BE2C (cell line): ENCODE results near the gene SPIRE1.

Source experiments
- DNase-seq: peaks from one replicate; pipeline ENCODE4 v3.0.0-alpha.2; 2020
- H3K27me3 ChIP-seq: fragments of 250-450 bp; sonication (Bioruptor Pico); 2 replicates; pipeline ENCODE4 v1.5.1; 2020; ENCODE audit warnings: mild to moderate bottlenecking
- H3K36me3 ChIP-seq: fragments of 250-450 bp; sonication (Bioruptor Pico); 2 replicates; pipeline ENCODE4 v1.5.1; 2020; ENCODE audit warnings: mild to moderate bottlenecking
- H3K4me1 ChIP-seq: fragments of 250-450 bp; sonication (Bioruptor Pico); 2 replicates; pipeline ENCODE4 v1.5.1; 2020
- H3K4me3 ChIP-seq: 2 replicates; pipeline ENCODE4 v1.5.1; 2011; ENCODE audit warnings: low read depth, low read length
- H3K9me3 ChIP-seq: fragments of 250-450 bp; sonication (Bioruptor Pico); 2 replicates; pipeline ENCODE4 v1.5.1; 2020
- CTCF ChIP-seq: IDR thresholded peaks from 2 replicates; pipeline ENCODE4 v1.5.1; 2012; ENCODE audit warnings: mild to moderate bottlenecking, low read depth, low read length

SPIRE1 gene

GRCh38 chr18:12586956-12587355 is 71.0 kb downstream of the SPIRE1 start:
- H3K36me3 ChIP-seq: no peaks in the 10 kb centered on the region
- H3K4me1 ChIP-seq: no peaks in the 10 kb centered on the region
- DNase-seq: no peak
- H3K27me3 ChIP-seq: no peaks in the 10 kb centered on the region
- no peaks in the 10 kb centered on the region for H3K9me3 ChIP-seq
- H3K4me3 ChIP-seq: no peak overlapping the region
- TF ChIP-seq CTCF: no peak

DNA sequence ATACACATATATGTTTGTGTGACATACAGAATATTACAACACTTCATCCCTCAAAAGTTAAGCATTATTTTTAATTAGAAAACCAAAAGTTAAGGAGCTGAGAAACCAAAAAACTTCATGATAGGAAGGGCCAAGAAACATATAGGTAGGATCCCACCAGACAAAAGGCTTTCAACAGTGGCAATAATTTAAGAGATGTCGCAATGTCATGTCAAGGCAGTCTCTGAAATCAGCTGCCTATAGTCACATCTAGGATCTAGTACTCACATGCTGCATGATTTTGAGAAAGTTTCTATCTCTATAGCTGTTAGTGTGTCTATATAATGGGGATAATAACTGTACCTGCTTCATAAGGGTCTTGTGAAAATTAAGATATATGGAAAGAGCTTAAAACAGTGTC is 72.7 kb downstream of the SPIRE1 start:
- TF ChIP-seq CTCF: no peak
- DNase-seq: no peak
- Histone ChIP-seq H3K4me1 (no peaks in the 10 kb centered on the region), H3K4me3 (no peak overlapping the region), H3K27me3 (no peaks in the 10 kb centered on the region), H3K9me3 (no peaks in the 10 kb centered on the region), H3K36me3 (no peaks in the 10 kb centered on the region)

DNA sequence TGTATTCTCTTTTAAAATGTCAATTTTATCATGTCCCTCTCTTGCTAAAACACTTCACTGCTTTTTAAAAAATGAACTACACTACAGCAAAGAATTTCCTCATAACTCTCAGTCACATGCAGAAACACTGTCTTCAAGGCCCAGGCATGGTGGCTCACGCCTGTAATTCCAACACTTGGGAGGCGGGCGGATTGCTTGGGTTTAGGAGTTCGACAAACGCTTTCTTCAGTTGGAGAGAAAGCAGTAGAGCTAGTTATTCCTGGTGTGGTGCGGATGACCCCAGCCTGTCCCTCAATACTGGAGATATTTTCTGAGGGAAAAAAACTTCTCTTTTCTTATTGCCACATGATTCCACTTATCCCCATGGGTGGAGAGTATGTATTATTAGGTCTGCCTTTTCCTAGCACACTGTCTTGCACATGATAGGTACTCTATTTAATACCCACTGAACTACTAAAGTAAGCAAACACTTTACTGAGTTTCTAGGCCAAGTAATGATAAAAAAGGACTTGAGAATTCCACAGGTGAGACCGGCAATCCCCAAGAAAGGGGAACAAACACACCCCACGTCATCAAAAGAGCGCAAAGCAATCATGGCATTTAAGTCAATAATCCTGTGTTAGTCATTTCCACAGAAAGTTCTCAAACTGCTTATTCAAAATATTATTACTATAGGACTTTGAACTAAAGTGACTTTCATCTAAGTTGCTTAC is 77.1 kb downstream of the SPIRE1 start:
- Histone ChIP-seq H3K36me3 (no peaks in the 10 kb centered on the region), H3K4me3 (no peak overlapping the region), H3K27me3 (no peaks in the 10 kb centered on the region), H3K4me1 (no peaks in the 10 kb centered on the region), H3K9me3 (no peaks in the 10 kb centered on the region)
- DNase-seq: no peak
- TF ChIP-seq CTCF: no peak

DNA sequence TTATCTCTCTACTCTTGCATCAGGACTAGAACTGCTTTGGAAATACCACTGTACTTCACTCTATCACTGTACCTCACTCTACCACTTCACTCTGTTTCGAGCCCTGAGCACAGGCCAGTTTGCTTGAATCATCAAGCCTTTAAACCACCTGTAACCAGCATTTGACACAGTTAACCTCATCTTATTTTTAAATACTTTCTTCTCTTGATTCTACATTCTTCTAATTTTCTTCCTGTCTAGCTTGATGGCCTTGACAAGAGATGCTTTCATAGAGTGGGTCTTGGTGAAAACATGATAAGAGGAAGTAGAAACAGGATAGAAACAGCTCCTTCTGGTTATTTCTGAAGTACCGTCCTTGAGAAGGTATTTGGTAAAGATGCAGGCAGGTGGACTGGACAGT is 78.1 kb downstream of the SPIRE1 start:
- Histone ChIP-seq H3K4me1 (no peaks in the 10 kb centered on the region), H3K27me3 (no peaks in the 10 kb centered on the region), H3K36me3 (no peaks in the 10 kb centered on the region), H3K9me3 (no peaks in the 10 kb centered on the region), H3K4me3 (no peak overlapping the region)
- no peak for DNase-seq
- TF ChIP-seq CTCF: no peak

GRCh38 chr18:12577848-12578247 is 80.1 kb downstream of the SPIRE1 start:
- Histone ChIP-seq H3K4me3 (no peak overlapping the region), H3K36me3 (no peaks in the 10 kb centered on the region), H3K27me3 (no peaks in the 10 kb centered on the region), H3K9me3 (no peaks in the 10 kb centered on the region), H3K4me1 (no peaks in the 10 kb centered on the region)
- no peak for DNase-seq
- TF ChIP-seq CTCF: no peak

- Histone ChIP-seq H3K4me3 (no peak overlapping the region), H3K27me3 (no peaks in the 10 kb centered on the region), H3K4me1 (no peaks in the 10 kb centered on the region), H3K36me3 (no peaks in the 10 kb centered on the region), H3K9me3 (no peaks in the 10 kb centered on the region)
- no peak for TF ChIP-seq CTCF
- DNase-seq: no peak
Measured at GRCh38 chr18:12574494-12575185, 83.3 kb downstream of the SPIRE1 start.
